Activated CD4-positive, alpha-beta T cell treated with anti-CD3 and anti-CD28 coated beads, Interleukin-2, amount 10 ng/mL, durations not matched to agents 7 days and 5 days (primary cell): ENCODE data around the gene MARCHF2. TPM values are rescaled to one million over a fixed set of nuclear protein-coding genes. Genes with fewer than 3 reads are reported as not detected.
"Not testable (repeated sequence)": the region's sequence is repeated elsewhere in the genome, so short reads cannot be mapped to it uniquely, and the experiment has no call there.

Experiments
- CTCF ChIA-PET: fragments of 350-600 bp; sonication (Branson Sonifier 250); formaldehyde crosslinking; loops from one replicate; lab custom pipeline; 2021; ENCODE audit warnings: antibody characterized with exemption; lab: Charles Lee
- POLR2A ChIA-PET: fragments of 350-600 bp; sonication (Branson Sonifier 250); formaldehyde crosslinking; loops from one replicate; lab custom pipeline; 2021; ENCODE audit warnings: antibody characterized with exemption; lab: Charles Lee
- DNase-seq: peaks from one replicate; pipeline ENCODE4 v3.0.0-alpha.2; 2020
- H3K27ac Mint-ChIP-seq: one replicate; pipeline ENCODE4 v1.8.0; 2021; ENCODE audit warnings: mild to moderate bottlenecking, moderate library complexity, mixed read lengths
- H3K27me3 Mint-ChIP-seq: one replicate; pipeline ENCODE4 v1.8.0; 2021; ENCODE audit warnings: mixed read lengths
- H3K36me3 Mint-ChIP-seq: one replicate; pipeline ENCODE4 v1.8.0; 2021; ENCODE audit warnings: low read depth, mixed read lengths
- H3K4me1 Mint-ChIP-seq: one replicate; pipeline ENCODE4 v1.8.0; 2021; ENCODE audit warnings: mixed read lengths
- H3K4me3 Mint-ChIP-seq: one replicate; pipeline ENCODE4 v1.8.0; 2021; ENCODE audit warnings: mild to moderate bottlenecking, moderate library complexity, mixed read lengths
- H3K9me3 Mint-ChIP-seq: one replicate; pipeline ENCODE4 v1.8.0; 2021; ENCODE audit warnings: mixed read lengths
- total RNA-seq, 2 experiments: library from RNA; stranded (reverse); gene quantifications; one replicate each; pipeline ENCODE4 v1.2.3, GENCODE V29; 2021

Gene MARCHF2
- total RNA-seq, 2 experiments from 2014 or later: 26.4 to 29.0 TPM

DNA sequence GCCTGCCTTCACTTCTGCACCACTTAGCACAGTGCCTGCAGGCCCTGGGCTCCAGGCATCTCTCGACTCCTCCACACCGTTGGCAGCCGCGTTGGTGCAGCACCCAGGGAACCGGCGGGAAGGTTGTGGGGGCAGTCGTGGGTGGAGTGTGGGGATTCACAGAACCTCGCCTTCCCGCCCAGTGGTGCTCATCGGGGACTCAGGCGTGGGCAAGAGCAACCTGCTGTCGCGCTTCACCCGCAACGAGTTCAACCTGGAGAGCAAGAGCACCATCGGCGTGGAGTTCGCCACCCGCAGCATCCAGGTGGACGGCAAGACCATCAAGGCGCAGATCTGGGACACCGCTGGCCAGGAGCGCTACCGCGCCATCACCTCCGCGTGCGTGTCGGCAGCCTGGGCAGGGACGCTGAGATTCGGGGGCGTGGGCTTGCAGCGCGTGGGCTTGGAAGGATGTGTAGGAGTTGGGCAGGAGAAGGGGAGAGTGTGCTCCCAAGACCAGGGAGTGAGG is 13.4 kb upstream of the MARCHF2 start:
- no peaks in the 10 kb centered on the region for H3K27me3 Mint-ChIP-seq
- H3K9me3 Mint-ChIP-seq: no peaks in the 10 kb centered on the region
- no peak for DNase-seq
- CTCF ChIA-PET: no interaction called here
- H3K4me1 Mint-ChIP-seq: peaks cover 23% of the 10 kb centered on the region
- H3K36me3 Mint-ChIP-seq: peaks cover 17% of the 10 kb centered on the region
- POLR2A ChIA-PET: no interaction called here
- H3K27ac Mint-ChIP-seq: no peak overlapping the region
- H3K4me3 Mint-ChIP-seq: no peak overlapping the region

DNA sequence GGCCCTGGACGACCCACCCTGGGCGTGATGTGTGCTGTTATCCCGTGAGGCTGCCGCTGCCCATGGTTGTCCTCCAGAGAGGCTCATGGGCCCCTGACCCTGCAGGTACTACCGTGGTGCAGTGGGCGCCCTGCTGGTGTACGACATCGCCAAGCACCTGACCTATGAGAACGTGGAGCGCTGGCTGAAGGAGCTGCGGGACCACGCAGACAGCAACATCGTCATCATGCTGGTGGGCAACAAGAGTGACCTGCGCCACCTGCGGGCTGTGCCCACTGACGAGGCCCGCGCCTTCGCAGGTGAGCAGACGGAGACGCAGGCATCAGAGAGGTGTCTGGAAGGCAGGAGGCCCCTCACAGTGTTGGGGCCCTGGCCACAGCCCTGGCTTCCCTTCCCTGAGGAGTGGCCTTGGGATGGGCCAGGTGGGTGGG is 11.1 kb upstream of the MARCHF2 start:
- no peak overlapping the region for H3K4me3 Mint-ChIP-seq
- H3K27me3 Mint-ChIP-seq: no peaks in the 10 kb centered on the region
- ChIA-PET POLR2A (no interaction called here), CTCF (interaction anchor here (1.3 kb wide), 1 partner anchor 11 kb away, joined by 4 read pairs; the partner anchor contains the start of gene MARCHF2)
- peaks cover 17% of the 10 kb centered on the region for H3K36me3 Mint-ChIP-seq
- no peak for DNase-seq
- no peak overlapping the region for H3K27ac Mint-ChIP-seq
- no peaks in the 10 kb centered on the region for H3K9me3 Mint-ChIP-seq
- H3K4me1 Mint-ChIP-seq: peaks cover 5% of the 10 kb centered on the region

DNA sequence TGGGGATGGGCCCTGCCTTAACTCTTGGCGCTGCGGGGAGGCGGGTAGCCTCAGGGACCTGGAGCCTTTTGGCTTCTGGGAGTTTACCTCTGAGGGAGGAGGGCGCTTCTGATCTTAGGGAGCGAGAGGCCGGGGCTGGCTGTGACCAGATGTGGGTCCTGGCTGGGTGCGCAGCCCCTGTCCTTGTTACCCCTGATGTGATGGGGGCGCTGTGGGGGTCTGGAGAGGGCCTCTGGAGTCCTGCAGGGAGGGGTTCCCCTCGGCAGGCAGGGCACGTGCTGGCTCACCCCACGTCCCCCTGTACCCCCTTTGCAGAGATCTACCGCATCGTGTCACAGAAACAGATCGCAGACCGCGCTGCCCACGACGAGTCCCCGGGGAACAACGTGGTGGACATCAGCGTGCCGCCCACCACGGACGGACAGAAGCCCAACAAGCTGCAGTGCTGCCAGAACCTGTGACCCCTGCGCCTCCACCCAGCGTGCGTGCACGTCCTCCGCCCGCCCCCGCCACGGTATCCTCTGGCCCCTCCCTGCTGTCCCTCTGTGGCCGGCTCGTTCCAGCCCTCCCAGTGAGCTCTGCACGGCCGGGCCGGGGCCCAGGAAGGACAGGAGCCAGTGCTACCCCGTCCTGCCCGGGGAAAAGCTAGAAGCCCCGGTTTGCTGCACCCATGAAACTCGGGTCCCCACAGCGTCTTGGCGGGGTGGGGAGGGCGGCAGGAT is 9.8 kb upstream of the MARCHF2 start:
- ChIA-PET CTCF (interaction anchor here (0.6 to 1.1 kb wide), 4 partner anchors 8 to 49 kb away, joined by 3 read pairs; no protein-coding TSS in a partner anchor), POLR2A (no interaction called here)
- DNase-seq: no peak
- H3K27me3 Mint-ChIP-seq: no peaks in the 10 kb centered on the region
- no peak overlapping the region for H3K4me3 Mint-ChIP-seq
- no peaks in the 10 kb centered on the region for H3K9me3 Mint-ChIP-seq
- peaks cover 17% of the 10 kb centered on the region for H3K36me3 Mint-ChIP-seq
- H3K27ac Mint-ChIP-seq: no peak overlapping the region
- H3K4me1 Mint-ChIP-seq: no peaks in the 10 kb centered on the region

DNA sequence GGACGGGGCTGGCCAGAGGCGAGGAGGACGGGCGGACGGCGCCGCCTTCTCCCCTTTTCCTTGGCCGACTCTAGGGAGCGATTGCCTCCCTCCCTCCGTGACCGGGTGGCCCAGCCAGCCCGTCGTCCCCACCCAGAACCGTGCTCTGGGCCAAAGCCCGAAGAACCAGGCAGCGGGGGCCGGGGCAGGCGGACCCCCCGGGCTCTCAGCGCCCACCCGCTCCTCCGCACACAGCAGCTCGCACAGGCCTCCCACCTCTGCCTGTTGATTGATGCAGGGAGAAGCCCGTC is 9.3 kb upstream of the MARCHF2 start:
- Mint-ChIP-seq H3K36me3 (peaks cover 17% of the 10 kb centered on the region), H3K4me1 (no peaks in the 10 kb centered on the region), H3K4me3 (no peak overlapping the region), H3K27me3 (no peaks in the 10 kb centered on the region), H3K9me3 (no peaks in the 10 kb centered on the region), H3K27ac (no peak overlapping the region)
- CTCF ChIA-PET: interaction anchor here (0.7 to 1.3 kb wide), 3 partner anchors 10 to 50 kb away, joined by 3 read pairs; no protein-coding TSS in a partner anchor
- POLR2A ChIA-PET: no interaction called here
- DNase-seq: no peak

DNA sequence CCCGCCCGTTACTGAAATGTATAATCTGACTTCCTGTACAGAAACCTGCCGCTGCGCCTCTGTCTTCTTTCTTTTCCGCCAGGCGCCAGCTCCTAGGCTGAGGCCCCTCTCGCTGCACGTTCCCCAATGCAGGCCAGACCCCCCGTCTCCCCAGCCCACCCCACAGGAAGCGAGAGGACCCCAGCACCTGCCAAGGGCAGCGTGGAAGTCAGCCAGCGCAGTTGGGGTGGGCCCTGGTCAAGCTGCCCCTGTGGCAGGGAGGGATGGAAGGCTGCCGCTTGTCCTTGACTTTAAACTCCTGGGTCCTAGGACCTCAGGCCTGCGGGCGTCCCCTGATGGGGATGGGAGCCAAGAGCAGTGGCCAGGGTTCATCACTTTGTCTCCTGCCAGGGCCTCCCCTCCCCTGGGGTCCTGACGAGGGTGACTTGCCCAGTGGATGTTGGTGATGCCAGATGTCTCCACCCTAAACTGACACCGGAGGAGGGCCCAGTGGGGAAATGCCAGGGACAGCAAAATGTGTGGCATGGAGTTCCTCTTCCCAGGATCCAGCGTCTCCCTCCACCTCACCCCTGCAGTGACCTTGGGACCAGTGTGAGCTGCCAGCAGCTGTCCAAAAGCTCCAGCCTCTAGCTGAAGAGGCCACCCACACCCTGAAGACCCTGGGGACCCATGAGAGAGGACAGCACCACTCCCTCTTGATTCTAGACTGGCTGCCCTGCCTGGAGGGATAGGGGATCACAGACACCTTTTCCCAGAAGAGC is 8.5 kb upstream of the MARCHF2 start:
- Mint-ChIP-seq H3K9me3 (no peaks in the 10 kb centered on the region), H3K36me3 (peaks cover 17% of the 10 kb centered on the region), H3K27me3 (no peaks in the 10 kb centered on the region), H3K4me1 (no peaks in the 10 kb centered on the region), H3K4me3 (no peak overlapping the region), H3K27ac (no peak overlapping the region)
- no peak for DNase-seq
- POLR2A ChIA-PET: no interaction called here
- CTCF ChIA-PET: interaction anchor here (1.3 kb wide), 1 partner anchor 13 kb away, joined by 3 read pairs; no protein-coding TSS in a partner anchor

DNA sequence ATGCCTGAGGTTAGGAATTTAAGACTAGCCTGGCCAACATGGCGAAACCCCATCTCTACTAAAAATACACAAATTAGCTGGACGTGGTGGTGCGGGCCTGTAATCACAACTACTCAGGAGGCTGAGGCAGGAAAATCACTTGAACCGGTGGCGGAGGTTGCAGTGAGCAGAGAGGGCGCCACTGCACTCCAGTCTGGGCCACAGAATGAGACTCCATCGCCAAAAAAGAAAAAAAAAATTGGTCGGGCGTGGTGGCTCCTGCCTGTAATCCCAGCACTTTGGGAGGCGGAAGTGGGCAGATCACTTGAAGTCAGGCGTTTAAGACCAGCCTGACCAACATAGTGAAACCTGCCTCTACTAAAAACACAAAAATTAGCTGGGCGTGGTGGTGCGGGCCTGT is 2.4 kb upstream of the MARCHF2 start:
- H3K4me3 Mint-ChIP-seq, H3K36me3 Mint-ChIP-seq, H3K27ac Mint-ChIP-seq, POLR2A ChIA-PET, H3K27me3 Mint-ChIP-seq, H3K9me3 Mint-ChIP-seq, DNase-seq: not testable (repeated sequence)
- CTCF ChIA-PET: interaction anchor here (0.6 to 4.8 kb wide), 3 partner anchors 8 to 169 kb away, joined by 3 to 34 read pairs (median 3); no protein-coding TSS in a partner anchor
- peaks cover 13% of the 10 kb centered on the region for H3K4me1 Mint-ChIP-seq

DNA sequence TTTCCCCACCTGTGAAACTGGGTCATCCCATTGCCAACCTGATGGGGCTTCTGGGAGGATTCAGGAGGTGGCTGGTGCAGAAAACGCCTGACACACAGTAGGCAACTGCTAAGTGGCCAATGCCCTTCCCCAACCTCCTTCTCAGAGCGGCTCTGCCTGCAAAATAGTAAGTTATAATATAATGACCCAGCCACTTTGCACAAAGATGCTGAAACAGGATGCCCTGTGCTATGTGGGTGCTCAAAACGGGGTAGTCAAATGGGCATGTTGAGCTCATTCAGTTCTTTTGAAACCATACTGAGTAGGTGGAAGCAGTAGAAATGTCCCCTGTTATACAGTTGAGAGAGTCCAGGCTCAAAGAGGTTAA is 507 bp downstream of the MARCHF2 start:
- H3K4me3 Mint-ChIP-seq: peak overlapping the region; percentile 67
- no peaks in the 10 kb centered on the region for H3K36me3 Mint-ChIP-seq
- no peaks in the 10 kb centered on the region for H3K9me3 Mint-ChIP-seq
- ChIA-PET CTCF (interaction anchor here (0.6 to 4.8 kb wide), 25 partner anchors 11 to 797 kb away, joined by 3 to 34 read pairs (median 4); partner anchors contain the start of genes HNRNPM and RAB11B), POLR2A (interaction anchor here (1.0 kb wide), 1 partner anchor 31 kb away, joined by 4 read pairs; the partner anchor contains the start of gene HNRNPM)
- no peaks in the 10 kb centered on the region for H3K27me3 Mint-ChIP-seq
- DNase-seq: peak; percentile 10
- H3K4me1 Mint-ChIP-seq: peaks cover 13% of the 10 kb centered on the region
- H3K27ac Mint-ChIP-seq: peak overlapping the region; percentile 77

DNA sequence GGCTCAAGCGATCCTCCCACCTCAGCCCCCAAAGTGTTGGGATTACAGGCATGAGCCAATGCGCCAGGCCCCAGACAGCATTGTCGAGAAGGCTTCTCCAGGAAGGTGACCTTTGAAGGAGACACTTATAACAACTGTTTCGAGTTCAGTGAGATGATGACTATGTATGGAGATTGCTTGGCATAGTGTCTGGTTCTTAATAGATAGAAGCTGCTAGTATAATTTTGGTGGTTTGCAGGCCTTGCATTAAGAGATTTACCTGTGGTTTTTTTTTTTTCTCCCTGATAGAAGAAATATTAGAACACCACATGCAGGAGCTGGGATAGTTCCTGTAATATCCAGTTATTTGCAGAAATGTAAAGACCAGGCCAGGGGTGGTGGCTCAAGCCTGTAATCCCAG is 3.7 kb downstream of the MARCHF2 start:
- ChIA-PET CTCF (no interaction called here), POLR2A (no interaction called here)
- Mint-ChIP-seq H3K9me3 (no peaks in the 10 kb centered on the region), H3K4me1 (peaks cover 9% of the 10 kb centered on the region), H3K4me3 (no peak overlapping the region), H3K27me3 (no peaks in the 10 kb centered on the region), H3K36me3 (peaks cover under 1% of the 10 kb centered on the region), H3K27ac (no peak overlapping the region)
- DNase-seq: no peak

DNA sequence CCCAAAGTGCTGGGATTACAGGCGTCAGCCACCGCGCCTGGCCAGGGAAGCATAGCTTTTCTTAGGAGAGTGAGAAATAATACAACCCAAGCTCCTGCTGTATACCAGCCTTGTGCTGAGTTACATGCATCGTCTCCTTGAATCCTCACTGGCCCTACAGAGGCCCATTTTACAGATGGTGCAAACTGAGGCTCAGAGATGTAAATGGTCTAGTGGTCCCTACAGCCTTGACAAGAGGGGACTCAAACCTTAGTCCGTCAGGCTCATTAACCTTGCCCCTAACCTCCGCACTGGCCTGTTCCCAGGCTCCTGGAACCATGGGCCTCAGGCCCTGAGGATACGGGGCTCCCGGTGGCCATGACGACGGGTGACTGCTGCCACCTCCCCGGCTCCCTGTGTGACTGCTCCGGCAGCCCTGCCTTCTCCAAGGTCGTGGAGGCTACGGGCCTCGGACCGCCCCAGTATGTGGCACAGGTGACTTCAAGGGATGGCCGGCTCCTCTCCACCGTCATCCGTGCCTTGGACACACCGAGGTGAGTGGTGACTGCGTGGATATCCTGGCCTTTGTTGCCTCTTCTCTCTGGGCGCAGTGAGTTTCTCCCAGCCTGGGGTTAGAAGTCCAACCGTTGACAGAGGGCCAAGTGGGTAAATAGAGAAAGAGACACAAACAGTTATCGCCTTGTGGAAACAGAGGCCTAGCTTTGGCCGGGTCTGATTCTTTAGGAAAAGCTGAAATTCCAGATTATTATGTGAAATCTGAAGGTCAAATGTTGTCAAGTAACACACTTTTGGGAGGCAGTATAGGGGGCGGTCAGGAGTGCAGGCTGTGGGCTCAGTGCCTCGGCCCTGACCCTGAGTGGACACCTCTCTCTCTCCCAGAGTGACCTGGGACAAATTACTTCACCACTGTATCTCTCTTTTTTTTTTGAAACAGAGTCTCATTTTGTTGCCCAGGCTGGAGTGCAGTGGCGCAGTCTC is 8.7 kb downstream of the MARCHF2 start:
- POLR2A ChIA-PET: no interaction called here
- Mint-ChIP-seq H3K36me3 (peaks cover 3% of the 10 kb centered on the region), H3K4me3 (no peak overlapping the region), H3K9me3 (no peaks in the 10 kb centered on the region), H3K27me3 (no peaks in the 10 kb centered on the region), H3K4me1 (no peaks in the 10 kb centered on the region), H3K27ac (no peak overlapping the region)
- CTCF ChIA-PET: interaction anchor here (0.6 to 1.7 kb wide), 5 partner anchors 8 to 1125 kb away, joined by 3 to 5 read pairs (median 4); no protein-coding TSS in a partner anchor
- no peak for DNase-seq

DNA sequence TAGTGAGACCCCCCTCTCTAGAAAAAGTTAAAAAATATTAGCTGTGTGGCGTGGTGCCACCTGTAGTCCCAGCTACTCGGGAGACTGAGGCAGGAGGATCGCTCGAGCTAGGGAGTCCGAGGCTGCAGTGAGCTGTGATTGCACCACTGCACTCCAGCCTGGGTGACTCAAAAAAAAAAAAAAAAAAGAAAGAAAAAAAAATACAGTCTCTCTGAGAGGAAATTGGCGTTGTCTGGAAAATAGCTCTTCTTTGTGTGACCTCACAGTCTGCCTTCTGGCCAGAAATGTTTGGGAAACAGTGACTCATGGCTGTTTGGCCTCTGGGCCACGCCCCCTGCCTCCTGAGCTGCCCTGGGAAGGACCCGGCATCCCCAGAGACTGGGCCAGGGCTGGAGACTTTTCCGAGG is 10.7 kb downstream of the MARCHF2 start:
- H3K27me3 Mint-ChIP-seq: no peaks in the 10 kb centered on the region

DNA sequence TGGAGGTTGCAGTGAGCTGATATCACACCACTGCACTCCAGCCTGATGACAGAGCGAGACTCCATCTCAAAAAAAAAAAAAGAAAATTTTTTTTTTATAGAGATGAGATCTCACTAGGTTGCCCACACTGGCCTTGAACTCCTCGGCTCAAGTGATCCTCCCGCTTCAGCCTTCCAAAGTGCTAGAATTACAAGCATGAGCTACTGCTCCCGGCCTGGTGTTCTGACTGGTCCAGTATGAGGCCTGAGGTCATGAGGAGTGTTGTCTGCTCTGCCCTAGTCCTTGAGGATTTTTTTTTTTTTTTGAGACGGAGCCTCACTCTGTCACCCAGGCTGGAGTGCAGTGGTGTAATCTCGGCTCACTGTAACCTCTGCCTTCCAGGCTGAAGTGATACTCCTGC is 12.2 kb downstream of the MARCHF2 start:
- peak overlapping the region; percentile 31 for H3K27ac Mint-ChIP-seq
- H3K9me3 Mint-ChIP-seq, H3K36me3 Mint-ChIP-seq, H3K4me3 Mint-ChIP-seq, DNase-seq, POLR2A ChIA-PET, H3K27me3 Mint-ChIP-seq, H3K4me1 Mint-ChIP-seq: not testable (repeated sequence)
- CTCF ChIA-PET: interaction anchor here (0.7 to 4.1 kb wide), 4 partner anchors 9 to 28 kb away, joined by 4 to 15 read pairs (median 7); partner anchors contain the start of genes HNRNPM and MARCHF2

More for the DNA sequence above, 10.7 kb downstream of the MARCHF2 start:
- H3K27ac Mint-ChIP-seq: no peak overlapping the region
- no peak for DNase-seq
- no peaks in the 10 kb centered on the region for H3K4me1 Mint-ChIP-seq
- no peaks in the 10 kb centered on the region for H3K9me3 Mint-ChIP-seq
- ChIA-PET POLR2A (no interaction called here), CTCF (interaction anchor here (0.6 to 2.2 kb wide), 4 partner anchors 11 to 70 kb away, joined by 3 to 6 read pairs (median 4); partner anchors contain the start of gene MARCHF2)
- peaks cover 3% of the 10 kb centered on the region for H3K36me3 Mint-ChIP-seq
- H3K4me3 Mint-ChIP-seq: no peak overlapping the region

DNA sequence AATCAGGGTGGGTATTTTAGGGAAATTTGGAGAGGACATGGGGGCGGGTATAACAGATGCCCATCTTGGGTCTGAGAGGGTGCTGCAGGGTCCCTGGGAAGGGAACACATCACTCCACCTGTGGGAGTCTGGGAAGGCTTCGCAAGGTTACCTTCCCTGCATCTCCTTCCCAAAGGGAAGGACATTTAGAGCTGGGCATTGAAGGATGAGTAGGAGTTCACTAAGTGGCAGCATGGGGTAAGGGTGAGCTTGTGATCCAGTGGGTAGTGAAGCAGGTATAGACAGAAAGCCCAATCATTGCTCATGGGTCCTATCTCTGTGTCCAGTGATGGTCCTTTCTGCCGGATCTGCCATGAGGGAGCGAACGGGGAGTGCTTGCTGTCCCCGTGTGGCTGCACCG is 13.2 kb downstream of the MARCHF2 start:
- Mint-ChIP-seq H3K27ac (no peak overlapping the region), H3K27me3 (no peaks in the 10 kb centered on the region), H3K9me3 (no peaks in the 10 kb centered on the region), H3K4me3 (no peak overlapping the region), H3K36me3 (peaks cover 3% of the 10 kb centered on the region), H3K4me1 (no peaks in the 10 kb centered on the region)
- POLR2A ChIA-PET: no interaction called here
- no peak for DNase-seq
- CTCF ChIA-PET: interaction anchor here (2.3 to 4.1 kb wide), 2 partner anchors 13 to 17 kb away, joined by 9 to 15 read pairs; partner anchors contain the start of genes HNRNPM and MARCHF2
